B cell (primary cell): ENCODE measurements around the gene NHLRC3. TPM values are rescaled to one million over a fixed set of nuclear protein-coding genes. Genes with fewer than 3 reads are reported as not detected.
A peak's percentile ranks its signal among the peaks of the same experiment; 100 is the strongest.

Experiments used
- ATAC-seq: fragments of 200-7000 bp; cut with Tn5 transposase; one replicate; pipeline ENCODE4 v1.10.0; 2021; ENCODE audit warnings: low read depth, mild to moderate bottlenecking, moderate number of reproducible peaks, moderate library complexity
- CTCF ChIA-PET: fragments of 350-600 bp; sonication (Branson Sonifier 250); formaldehyde crosslinking; loops from one replicate; lab custom pipeline; 2021; ENCODE audit warnings: antibody characterized with exemption, inconsistent platforms; lab: Charles Lee
- POLR2A ChIA-PET: fragments of 350-600 bp; sonication (Branson Sonifier 250); formaldehyde crosslinking; loops from one replicate; lab custom pipeline; 2021; ENCODE audit warnings: antibody characterized with exemption; lab: Charles Lee
- DNase-seq: peaks from one replicate; pipeline ENCODE4 v3.0.0; 2013
- H2AFZ ChIP-seq: 2 replicates; pipeline ENCODE4 v1.6.1; 2012; ENCODE audit warnings: mild to moderate bottlenecking, low read depth, low read length; ENCODE audit not compliant: insufficient read depth, poor library complexity, severe bottlenecking
- H3K27ac ChIP-seq, 2 donors: 1 replicate in 1 of 2; 2 replicates in 1 of 2; pipeline ENCODE4 v1.5.1; 2012 to 2013; ENCODE audit warnings: low read length in 2 of 2, mild to moderate bottlenecking in 2 of 2, moderate library complexity in 1 of 2
- H3K27me3 ChIP-seq, 4 experiments: fragments of 200-600 bp in 1 of 4; sonication (generic) in 1 of 4; replicated peaks in 1 of 4; 1 replicate in 2 of 4; 2 replicates in 2 of 4; pipeline versions ENCODE4 v1.6.1 to v1.7.0; 2013 to 2016; ENCODE audit warnings: low read length in 3 of 4, mild to moderate bottlenecking in 2 of 4, mixed read lengths in 1 of 4, moderate library complexity in 1 of 4; ENCODE audit not compliant: insufficient read depth in 4 of 4, control insufficient read depth in 3 of 4; ENCODE audit errors: control extremely low read depth in 1 of 4
- H3K36me3 ChIP-seq, 2 experiments: replicated peaks in 1 of 2; 1 replicate in 1 of 2; 2 replicates in 1 of 2; pipeline versions ENCODE4 v1.6.1 to v1.7.1; 2013; ENCODE audit warnings: low read length in 1 of 2; ENCODE audit not compliant: insufficient read depth in 2 of 2, control insufficient read depth in 1 of 2; ENCODE audit errors: control extremely low read depth in 1 of 2, extremely low read depth in 1 of 2
- H3K4me1 ChIP-seq, 2 donors: fragments of 200-600 bp in 1 of 2; sonication (generic) in 1 of 2; 1 replicate in 1 of 2; 2 replicates in 1 of 2; pipeline versions ENCODE4 v1.5.1 to v1.6.1; 2013 to 2017; ENCODE audit warnings: low read length in 2 of 2; ENCODE audit not compliant: control insufficient read depth in 2 of 2, insufficient read depth in 2 of 2
- H3K4me2 ChIP-seq: replicated peaks from 2 replicates; pipeline ENCODE3; 2012; ENCODE audit warnings: mild to moderate bottlenecking, low read depth, low read length; ENCODE audit not compliant: poor library complexity, severe bottlenecking
- H3K4me3 ChIP-seq, 5 experiments: fragments of 200-600 bp in 1 of 5; sonication (generic) in 1 of 5; 1 replicate in 3 of 5; 2 replicates in 2 of 5; pipeline versions ENCODE4 v1.5.1 to v1.7.0; 2011 to 2016; ENCODE audit warnings: low read length in 4 of 5, mild to moderate bottlenecking in 4 of 5, low read depth in 2 of 5, control low read depth in 1 of 5, moderate library complexity in 1 of 5; ENCODE audit not compliant: insufficient read depth in 1 of 5; ENCODE audit errors: control extremely low read depth in 1 of 5, extremely low read depth in 1 of 5
- H3K79me2 ChIP-seq: fragments of 200-600 bp; sonication (generic); one replicate; pipeline ENCODE4 v1.6.0; 2016; ENCODE audit warnings: low read length; ENCODE audit not compliant: control insufficient read depth, insufficient read depth
- H3K9ac ChIP-seq: fragments of 200-600 bp; sonication (generic); 2 replicates; pipeline ENCODE4 v1.6.1; 2017; ENCODE audit warnings: mild to moderate bottlenecking, low read length, moderate library complexity
- H3K9me3 ChIP-seq, 3 donors: one replicate each; pipeline versions ENCODE4 v1.6.1 to v1.7.1; 2013; ENCODE audit warnings: low read length in 2 of 3; ENCODE audit not compliant: control insufficient read depth in 2 of 3, insufficient read depth in 1 of 3; ENCODE audit errors: control extremely low read depth in 1 of 3
- H4K20me1 ChIP-seq: 2 replicates; pipeline ENCODE4 v1.6.0; 2012; ENCODE audit warnings: mild to moderate bottlenecking, low read length; ENCODE audit not compliant: insufficient read depth, control insufficient read depth, poor library complexity, severe bottlenecking
- H3K27ac Mint-ChIP-seq: one replicate; pipeline ENCODE4 v1.8.0; 2021; ENCODE audit warnings: mixed read lengths
- H3K27me3 Mint-ChIP-seq: one replicate; pipeline ENCODE4 v1.8.0; 2021; ENCODE audit warnings: mixed read lengths
- H3K4me1 Mint-ChIP-seq: one replicate; pipeline ENCODE4 v1.8.0; 2021; ENCODE audit warnings: mixed read lengths
- H3K4me3 Mint-ChIP-seq: one replicate; pipeline ENCODE4 v1.8.0; 2021; ENCODE audit warnings: mixed read lengths
- H3K9me3 Mint-ChIP-seq: one replicate; pipeline ENCODE4 v1.8.0; 2022; ENCODE audit warnings: mixed read lengths; ENCODE audit not compliant: insufficient read depth
- CTCF ChIP-seq: fragments of 200-600 bp; IDR thresholded peaks from one replicate; pipeline ENCODE4 v1.8.0; 2022; ENCODE audit warnings: antibody characterized with exemption, mild to moderate bottlenecking
- EZH2 ChIP-seq: IDR thresholded peaks from 2 replicates; pipeline ENCODE4 v1.6.1; 2012; ENCODE audit warnings: borderline replicate concordance, low read depth, mild to moderate bottlenecking, moderate library complexity, low read length; ENCODE audit not compliant: insufficient read depth, poor library complexity, severe bottlenecking
- WGBS: methylation state at CpG from one replicate; pipeline ENCODE4 v1.1.5; 2013; ENCODE audit warnings: missing lambda C conversion rate; ENCODE audit not compliant: insufficient coverage; 5-methylcytosine and 5-hydroxymethylcytosine counted together
- intact Hi-C: fragments of 100-400 bp; cut with micrococcal nuclease; formaldehyde crosslinking; loops from one replicate; pipeline ENCODE4 v1.10.0; 2022
- polyA plus RNA-seq: library from polyadenylated mRNA; depleted of rRNA; stranded (reverse); fragments of >200 nt; gene quantifications from 2 replicates; pipeline ENCODE4 v1.2.3, GENCODE V29; 2012
- total RNA-seq, 2 donors: library from RNA; stranded (reverse); fragments of 120-200 nt in 1 of 2; gene quantifications; 1 replicate in 1 of 2; 2 replicates in 1 of 2; pipeline versions ENCODE4 v1.2.3 to v1.2.4, GENCODE V29; 2013 to 2022

The NHLRC3 gene
- total and polyA plus RNA-seq, 2 donors (not counting 1 experiment from before 2014, with no cell fraction given), result 11.7 to 38.8 TPM

DNA sequence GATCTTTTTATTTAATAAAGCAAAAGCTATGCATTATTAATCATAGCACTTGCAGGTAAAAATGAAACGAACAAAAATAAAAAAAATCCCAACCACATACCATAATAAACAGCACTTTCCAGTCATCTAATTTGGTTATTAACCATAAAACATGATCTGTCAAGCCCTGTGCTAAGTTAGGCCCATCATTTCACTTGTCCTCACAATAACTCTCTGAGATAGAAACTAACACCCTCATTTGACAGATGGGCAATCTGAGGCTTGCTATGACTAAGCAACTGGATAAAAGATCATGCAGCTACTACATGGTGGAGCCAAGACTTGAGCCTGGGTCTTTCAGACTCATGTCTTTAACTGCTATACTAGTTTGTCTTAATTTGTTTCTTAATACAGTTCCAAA, 22.2 kb upstream of the NHLRC3 start:
- no peak overlapping the region for H2AFZ ChIP-seq
- no peaks in the 10 kb centered on the region for H4K20me1 ChIP-seq
- H3K4me2 ChIP-seq, result no peak overlapping the region
- H3K4me1 ChIP-seq, result no peaks in the 10 kb centered on the region
- TF ChIP-seq CTCF (no peak), EZH2 (no peak)
- peaks cover 7 to 61% of the 10 kb centered on the region in 2 experiments for H3K36me3 ChIP-seq
- H3K4me3 Mint-ChIP-seq, result no peak overlapping the region
- intact Hi-C loops, result no loop called here
- 57% methylated on average over 1 of the region's 1 CpG for WGBS
- H3K27me3 ChIP-seq, result no peaks in the 10 kb centered on the region
- no peaks in the 10 kb centered on the region for H3K4me1 Mint-ChIP-seq
- H3K27ac Mint-ChIP-seq, result no peak overlapping the region
- H3K9me3 Mint-ChIP-seq, result no peaks in the 10 kb centered on the region
- DNase-seq, result no peak
- H3K9ac ChIP-seq, result no peak overlapping the region
- no peaks in the 10 kb centered on the region for H3K27me3 Mint-ChIP-seq
- CTCF ChIA-PET, result no interaction called here
- ATAC-seq, result no peak
- no peaks in the 10 kb centered on the region for H3K9me3 ChIP-seq
- no peak overlapping the region for H3K4me3 ChIP-seq
- POLR2A ChIA-PET, result no interaction called here
- no peak overlapping the region for H3K27ac ChIP-seq
- no peaks in the 10 kb centered on the region for H3K79me2 ChIP-seq

DNA sequence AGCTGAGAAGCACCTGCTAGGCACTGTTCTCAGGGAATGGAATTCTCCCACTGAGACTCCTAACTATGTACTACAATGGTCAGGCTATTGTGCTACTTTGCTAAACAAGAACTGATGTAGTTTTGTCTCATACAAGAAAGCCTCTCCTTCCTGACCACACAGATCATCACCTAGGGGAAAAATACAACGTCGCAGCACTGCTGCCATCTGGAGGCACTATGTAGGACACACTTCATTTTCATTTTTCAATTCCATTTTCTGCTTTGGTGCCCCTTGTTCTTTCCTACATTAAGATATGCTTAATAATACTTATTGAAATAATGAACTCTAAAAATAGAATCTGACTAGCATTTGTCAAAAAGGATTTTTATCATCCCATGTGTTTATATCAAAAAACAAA, 21.5 kb upstream of the NHLRC3 start:
- no peaks in the 10 kb centered on the region for H3K4me1 Mint-ChIP-seq
- POLR2A ChIA-PET, result no interaction called here

More for the DNA sequence above, 21.5 kb upstream of the NHLRC3 start:
- H3K27me3 ChIP-seq, result no peaks in the 10 kb centered on the region
- TF ChIP-seq CTCF (peak; percentile 49), EZH2 (no peak)
- H3K4me3 ChIP-seq, result no peak overlapping the region
- DNase-seq (peak; percentile 14), ATAC-seq (no peak)
- H4K20me1 ChIP-seq, result no peaks in the 10 kb centered on the region
- H3K36me3 ChIP-seq, result peaks cover 7 to 55% of the 10 kb centered on the region in 2 experiments
- no peaks in the 10 kb centered on the region for H3K79me2 ChIP-seq
- no CpG with 5 or more reads among the region's 2 CpGs for WGBS
- H3K4me3 Mint-ChIP-seq, result no peak overlapping the region
- no peak overlapping the region for H2AFZ ChIP-seq
- no peaks in the 10 kb centered on the region for H3K4me1 ChIP-seq
- CTCF ChIA-PET, result no interaction called here
- intact Hi-C loops, result no loop called here
- H3K27me3 Mint-ChIP-seq, result no peaks in the 10 kb centered on the region
- no peak overlapping the region for H3K4me2 ChIP-seq
- no peak overlapping the region for H3K9ac ChIP-seq
- H3K27ac ChIP-seq, result no peak overlapping the region
- H3K9me3 ChIP-seq, result no peaks in the 10 kb centered on the region
- H3K27ac Mint-ChIP-seq, result no peak overlapping the region
- no peaks in the 10 kb centered on the region for H3K9me3 Mint-ChIP-seq
